ENCODE data around the gene MIER2.

Gene MIER2

GRCh38 chr19:330503-330902, 14.1 kb downstream of the MIER2 start:
- H3K9ac ChIP-seq (ENCODE audit: low read depth, low read length), result no peak overlapping the region
- no peak overlapping the region for H3K27ac ChIP-seq (ENCODE audit: low read length)
- peaks cover 22% of the 10 kb centered on the region for H4K20me1 ChIP-seq (ENCODE audit: insufficient read depth, low read length)
- DNase-seq (no peak), ATAC-seq (ENCODE audit: insufficient read depth, low read depth) (no peak)
- peaks cover 85% of the 10 kb centered on the region for H3K36me3 ChIP-seq (ENCODE audit: insufficient read depth, low read length)
- TF ChIP-seq CTCF (IDR thresholded peaks at IDR 0.05; ENCODE audit: borderline replicate concordance, extremely low read depth, low read length, poor library complexity, severe bottlenecking) (no peak), EZH2 (IDR thresholded peaks at IDR 0.05; ENCODE audit: borderline replicate concordance, low read depth, low read length, severe bottlenecking) (no peak)
- H2AFZ ChIP-seq (ENCODE audit: low read depth, low read length), result no peak overlapping the region
- H3K79me2 ChIP-seq (ENCODE audit: insufficient read depth, low read length), result peaks cover 39% of the 10 kb centered on the region
- peaks cover 26% of the 10 kb centered on the region for H3K9me3 ChIP-seq (ENCODE audit: insufficient read depth, low read length, severe bottlenecking)
- H3K4me1 ChIP-seq (ENCODE audit: insufficient read depth, low read length), result no peaks in the 10 kb centered on the region
- no peak overlapping the region for H3K4me3 ChIP-seq (ENCODE audit: low read depth in 1 of 2, low read length in 2 of 2)
- no peak overlapping the region for H3K4me2 ChIP-seq (ENCODE audit: insufficient read depth, low read length)
- no peaks in the 10 kb centered on the region for H3K27me3 ChIP-seq (ENCODE audit: insufficient read depth, low read length, poor library complexity)

GRCh38 chr19:329876-330275, 14.7 kb downstream of the MIER2 start:
- Histone ChIP-seq H3K27me3 (ENCODE audit: insufficient read depth, low read length, poor library complexity) (no peaks in the 10 kb centered on the region), H3K36me3 (ENCODE audit: insufficient read depth, low read length) (peaks cover 85% of the 10 kb centered on the region)

GRCh38 chr19:328025-328505, 16.5 kb downstream of the MIER2 start:
- H3K4me2 ChIP-seq (ENCODE audit: insufficient read depth, low read length), result no peak overlapping the region
- H3K27me3 ChIP-seq (ENCODE audit: insufficient read depth, low read length, poor library complexity), result no peaks in the 10 kb centered on the region
- no peak overlapping the region for H3K4me3 ChIP-seq (ENCODE audit: low read depth in 1 of 2, low read length in 2 of 2)
- H2AFZ ChIP-seq (ENCODE audit: low read depth, low read length), result no peak overlapping the region
- peaks cover 12% of the 10 kb centered on the region; the same call in 1 of the 2 replicates for H4K20me1 ChIP-seq (ENCODE audit: insufficient read depth, low read length)
- TF ChIP-seq EZH2 (IDR thresholded peaks at IDR 0.05; ENCODE audit: borderline replicate concordance, low read depth, low read length, severe bottlenecking) (no peak), CTCF (IDR thresholded peaks at IDR 0.05; ENCODE audit: borderline replicate concordance, extremely low read depth, low read length, poor library complexity, severe bottlenecking) (no peak)
- H3K79me2 ChIP-seq (ENCODE audit: insufficient read depth, low read length), result peaks cover 31% of the 10 kb centered on the region
- H3K36me3 ChIP-seq (ENCODE audit: insufficient read depth, low read length), result peaks cover 88% of the 10 kb centered on the region
- H3K4me1 ChIP-seq (ENCODE audit: insufficient read depth, low read length), result no peaks in the 10 kb centered on the region
- no peak for DNase-seq
- no peak overlapping the region for H3K27ac ChIP-seq (ENCODE audit: low read length)
- H3K9me3 ChIP-seq (ENCODE audit: insufficient read depth, low read length, severe bottlenecking), result peaks cover 26% of the 10 kb centered on the region
- no peak for ATAC-seq (ENCODE audit: insufficient read depth, low read depth)
- no peak overlapping the region for H3K9ac ChIP-seq (ENCODE audit: low read depth, low read length)

More at GRCh38 chr19:329876-330275, 14.7 kb downstream of the MIER2 start:
- Histone ChIP-seq H3K9me3 (ENCODE audit: insufficient read depth, low read length, severe bottlenecking) (peaks cover 26% of the 10 kb centered on the region), H4K20me1 (ENCODE audit: insufficient read depth, low read length) (peaks cover 19% of the 10 kb centered on the region), H2AFZ (ENCODE audit: low read depth, low read length) (no peak overlapping the region), H3K9ac (ENCODE audit: low read depth, low read length) (no peak overlapping the region), H3K79me2 (ENCODE audit: insufficient read depth, low read length) (peaks cover 33% of the 10 kb centered on the region), H3K4me2 (ENCODE audit: insufficient read depth, low read length) (no peak overlapping the region), H3K27ac (ENCODE audit: low read length) (no peak overlapping the region), H3K4me3 (ENCODE audit: low read depth in 1 of 2, low read length in 2 of 2) (no peak overlapping the region), H3K4me1 (ENCODE audit: insufficient read depth, low read length) (no peaks in the 10 kb centered on the region)
- TF ChIP-seq EZH2 (IDR thresholded peaks at IDR 0.05; ENCODE audit: borderline replicate concordance, low read depth, low read length, severe bottlenecking) (no peak), CTCF (IDR thresholded peaks at IDR 0.05; ENCODE audit: borderline replicate concordance, extremely low read depth, low read length, poor library complexity, severe bottlenecking) (no peak)
- ATAC-seq (ENCODE audit: insufficient read depth, low read depth) (no peak), DNase-seq (no peak)
